ENCODE results near the gene SLC2A13. TPM values are rescaled to one million over a fixed set of nuclear protein-coding genes. Genes with fewer than 3 reads are reported as not detected.

The SLC2A13 gene
- total RNA-seq, 1 experiment from 2014 or later, result 12.1 TPM

DNA sequence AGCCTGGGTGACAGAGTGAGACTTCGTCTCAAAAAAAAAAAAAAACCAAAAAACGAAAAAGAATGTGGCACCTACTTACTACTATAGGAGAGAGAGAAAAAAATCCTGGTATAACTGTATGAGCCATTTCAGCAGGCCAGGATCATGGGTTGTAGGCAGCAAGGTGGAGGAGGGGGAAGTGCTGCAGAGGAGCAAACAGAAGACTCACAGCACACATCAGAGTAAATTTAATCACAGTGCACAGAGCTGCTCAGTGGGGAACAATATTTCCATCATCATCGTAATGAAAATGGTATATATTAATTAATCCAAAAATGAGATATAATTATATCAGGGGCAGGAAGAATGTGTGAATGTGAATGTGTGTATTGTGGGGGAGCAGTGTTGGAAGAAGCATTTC lies 175.8 kb downstream of the SLC2A13 start:
- H3K36me3 ChIP-seq (ENCODE audit: control insufficient read depth, insufficient read depth, low read length), result no peaks in the 10 kb centered on the region
- no peak overlapping the region for H3K4me3 ChIP-seq (ENCODE audit: low read depth in 2 of 2, low read length in 2 of 2)
- BruUV-seq (replicated peaks), result no TSS peak
- H3K4me1 ChIP-seq (ENCODE audit: control insufficient read depth, insufficient read depth, low read length), result no peaks in the 10 kb centered on the region
- intact Hi-C loops (cut with micrococcal nuclease; ENCODE audit: unreplicated experiment), result no loop called here
- no peaks in the 10 kb centered on the region for H3K9me3 ChIP-seq (ENCODE audit: control insufficient read depth, insufficient read depth, low read depth, low read length)
- DNase-seq (ENCODE audit: low read depth, low spot score) (no peak), ATAC-seq (no peak)
- TF ChIP-seq POLR2AphosphoS5 (IDR thresholded peaks at IDR 0.05; ENCODE audit: low read depth, low read length), result no peak
- no peak for TF ChIP-seq TCF7L2 (IDR thresholded peaks at IDR 0.05; ENCODE audit: low read depth, low read length)
- no peak for TF ChIP-seq REST (IDR thresholded peaks at IDR 0.05; ENCODE audit: insufficient read depth in 1 of 2, low read depth in 2 of 2, low read length in 1 of 2)
- TF ChIP-seq, protein P1, sequence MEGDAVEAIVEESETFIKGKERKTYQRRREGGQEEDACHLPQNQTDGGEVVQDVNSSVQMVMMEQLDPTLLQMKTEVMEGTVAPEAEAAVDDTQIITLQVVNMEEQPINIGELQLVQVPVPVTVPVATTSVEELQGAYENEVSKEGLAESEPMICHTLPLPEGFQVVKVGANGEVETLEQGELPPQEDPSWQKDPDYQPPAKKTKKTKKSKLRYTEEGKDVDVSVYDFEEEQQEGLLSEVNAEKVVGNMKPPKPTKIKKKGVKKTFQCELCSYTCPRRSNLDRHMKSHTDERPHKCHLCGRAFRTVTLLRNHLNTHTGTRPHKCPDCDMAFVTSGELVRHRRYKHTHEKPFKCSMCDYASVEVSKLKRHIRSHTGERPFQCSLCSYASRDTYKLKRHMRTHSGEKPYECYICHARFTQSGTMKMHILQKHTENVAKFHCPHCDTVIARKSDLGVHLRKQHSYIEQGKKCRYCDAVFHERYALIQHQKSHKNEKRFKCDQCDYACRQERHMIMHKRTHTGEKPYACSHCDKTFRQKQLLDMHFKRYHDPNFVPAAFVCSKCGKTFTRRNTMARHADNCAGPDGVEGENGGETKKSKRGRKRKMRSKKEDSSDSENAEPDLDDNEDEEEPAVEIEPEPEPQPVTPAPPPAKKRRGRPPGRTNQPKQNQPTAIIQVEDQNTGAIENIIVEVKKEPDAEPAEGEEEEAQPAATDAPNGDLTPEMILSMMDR (IDR thresholded peaks at IDR 0.05), result no peak
- no peak for TF ChIP-seq SIN3A (IDR thresholded peaks at IDR 0.05; ENCODE audit: borderline replicate concordance, insufficient read depth, low read depth, low read length)
- in situ Hi-C loops (cut with HindIII; ENCODE audit: low pct_unique_long_range_greater_than_20kb, low sequenced_read_pairs), result no loop called here
- CTCF ChIA-PET, result no interaction called here
- POLR2A ChIA-PET, result no interaction called here
- H3K27ac ChIP-seq (ENCODE audit: low read length), result no peak overlapping the region
- no peaks in the 10 kb centered on the region for H3K27me3 ChIP-seq (ENCODE audit: control insufficient read depth, insufficient read depth, low read length)

DNA sequence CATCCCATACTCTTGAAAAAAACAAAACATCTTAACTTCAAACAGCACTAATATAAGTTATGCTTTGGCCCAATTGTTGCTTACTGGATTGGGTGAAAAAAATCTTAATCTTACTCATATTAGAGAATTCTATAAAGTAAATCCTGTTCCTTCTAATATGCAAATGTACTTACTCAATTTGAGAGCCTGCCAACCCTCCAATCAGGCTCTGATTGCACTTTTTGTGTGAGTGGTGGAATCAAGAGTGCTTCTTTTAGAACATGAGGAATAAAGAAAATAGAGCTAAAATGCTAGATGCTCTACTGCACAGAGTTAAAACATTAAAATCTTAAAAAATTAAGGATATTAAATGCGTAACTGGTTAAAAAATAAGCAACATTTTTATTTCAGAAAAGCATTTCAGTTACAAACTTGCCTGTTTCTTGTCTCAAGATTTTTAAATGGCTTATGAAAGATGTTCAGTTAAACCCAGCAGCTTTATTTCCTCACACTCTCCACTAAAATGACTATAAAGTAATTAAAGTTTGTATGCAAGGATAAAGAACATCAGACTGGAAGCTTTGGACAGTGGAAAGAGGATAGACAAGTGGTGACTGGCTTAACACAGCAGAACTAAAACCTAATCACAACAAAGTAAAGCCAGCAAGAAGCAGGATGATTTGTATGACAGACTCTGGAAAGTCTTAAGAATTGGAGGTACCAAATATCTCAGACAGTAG lies 177.5 kb downstream of the SLC2A13 start:
- in situ Hi-C loops (cut with HindIII; ENCODE audit: low pct_unique_long_range_greater_than_20kb, low sequenced_read_pairs), result no loop called here
- Histone ChIP-seq H3K27ac (ENCODE audit: low read length) (no peak overlapping the region), H3K36me3 (ENCODE audit: control insufficient read depth, insufficient read depth, low read length) (no peaks in the 10 kb centered on the region), H3K4me3 (ENCODE audit: low read depth in 2 of 2, low read length in 2 of 2) (no peak overlapping the region), H3K9me3 (ENCODE audit: control insufficient read depth, insufficient read depth, low read depth, low read length) (no peaks in the 10 kb centered on the region), H3K27me3 (ENCODE audit: control insufficient read depth, insufficient read depth, low read length) (no peaks in the 10 kb centered on the region), H3K4me1 (ENCODE audit: control insufficient read depth, insufficient read depth, low read length) (no peaks in the 10 kb centered on the region)
- DNase-seq (ENCODE audit: low read depth, low spot score) (no peak), ATAC-seq (no peak)
- POLR2A ChIA-PET, result no interaction called here
- TF ChIP-seq, protein P1 (IDR thresholded peaks at IDR 0.05), result no peak
- no peak for TF ChIP-seq REST (IDR thresholded peaks at IDR 0.05; ENCODE audit: insufficient read depth in 1 of 2, low read depth in 2 of 2, low read length in 1 of 2)
- no peak for TF ChIP-seq TCF7L2 (IDR thresholded peaks at IDR 0.05; ENCODE audit: low read depth, low read length)
- no peak for TF ChIP-seq SIN3A (IDR thresholded peaks at IDR 0.05; ENCODE audit: borderline replicate concordance, insufficient read depth, low read depth, low read length)
- no peak for TF ChIP-seq POLR2AphosphoS5 (IDR thresholded peaks at IDR 0.05; ENCODE audit: low read depth, low read length)
- intact Hi-C loops (cut with micrococcal nuclease; ENCODE audit: unreplicated experiment), result no loop called here
- BruUV-seq (replicated peaks), result no TSS peak
- CTCF ChIA-PET, result no interaction called here
